Stimulated activated CD4-positive, alpha-beta T cell treated with anti-CD3 and anti-CD28 coated beads, Interleukin-4, amount 100 ng/mL, for 4 hours (primary cell): ENCODE data around the gene NCOR2.
A peak's percentile ranks its signal among the peaks of the same experiment; 100 is the strongest.

ENCODE experiments used
- DNase-seq, 2 experiments: peaks; one replicate each; pipeline ENCODE4 v3.0.0-alpha.2; 2020

NCOR2 gene

DNA sequence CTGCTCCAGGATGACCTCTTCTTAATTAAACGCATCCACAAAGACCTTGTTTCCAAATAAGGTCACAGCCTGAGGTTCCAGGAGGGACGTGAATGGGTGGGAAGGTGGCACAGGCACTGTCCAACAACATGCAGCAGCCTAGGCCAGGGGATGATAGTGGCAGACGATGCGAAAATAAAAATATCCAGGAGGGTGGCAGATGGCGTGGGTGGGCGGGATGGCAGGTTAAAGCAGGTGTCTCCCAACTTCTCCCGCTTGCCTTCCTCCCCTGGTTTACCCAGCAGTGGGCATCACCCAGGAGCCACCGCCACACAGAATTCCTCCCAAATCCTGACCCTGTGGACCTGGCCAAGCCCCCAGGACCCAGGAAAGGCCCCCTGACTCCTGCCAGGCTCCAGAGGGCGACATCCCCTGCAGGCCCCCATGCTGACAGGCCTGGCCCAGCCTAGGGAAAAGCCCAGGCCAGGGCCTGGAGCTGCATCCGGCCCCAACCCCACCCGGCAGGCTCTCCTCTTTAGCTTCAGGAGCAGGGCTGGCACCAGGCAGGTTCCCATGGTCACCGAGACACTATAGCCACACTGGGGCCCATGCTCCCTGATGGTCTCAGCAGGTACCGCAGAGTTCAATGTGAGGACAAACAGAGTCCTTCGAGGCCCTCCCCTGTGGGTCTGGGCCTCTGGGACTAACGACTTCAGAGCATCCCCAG lies 9.7 kb downstream of the NCOR2 start:
- no peak for DNase-seq

GRCh38 chr12:124556896-124557501 lies 10.4 kb downstream of the NCOR2 start:
- no peak for DNase-seq

DNA sequence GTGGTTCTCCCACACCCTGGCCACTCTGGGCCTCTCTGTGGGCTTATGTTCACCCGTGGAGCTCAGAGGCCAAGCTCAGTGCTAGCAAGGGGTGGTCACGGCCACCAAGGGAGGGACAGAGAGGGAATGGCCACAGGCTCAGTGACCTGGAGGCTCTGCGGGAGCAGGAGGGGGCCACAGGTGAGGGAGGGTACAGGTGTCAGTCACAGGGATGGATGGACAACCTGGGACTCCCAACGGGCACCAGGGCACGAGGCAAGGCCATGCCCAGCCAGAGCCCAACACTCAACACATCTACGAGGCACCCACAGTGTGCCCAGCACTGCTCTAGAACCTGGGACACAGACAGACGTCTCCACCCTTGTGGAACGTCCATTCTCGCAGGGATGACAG lies 11.3 kb downstream of the NCOR2 start:
- DNase-seq, result no peak

GRCh38 chr12:124555168-124556073 lies 12.0 kb downstream of the NCOR2 start:
- no peak for DNase-seq

DNA sequence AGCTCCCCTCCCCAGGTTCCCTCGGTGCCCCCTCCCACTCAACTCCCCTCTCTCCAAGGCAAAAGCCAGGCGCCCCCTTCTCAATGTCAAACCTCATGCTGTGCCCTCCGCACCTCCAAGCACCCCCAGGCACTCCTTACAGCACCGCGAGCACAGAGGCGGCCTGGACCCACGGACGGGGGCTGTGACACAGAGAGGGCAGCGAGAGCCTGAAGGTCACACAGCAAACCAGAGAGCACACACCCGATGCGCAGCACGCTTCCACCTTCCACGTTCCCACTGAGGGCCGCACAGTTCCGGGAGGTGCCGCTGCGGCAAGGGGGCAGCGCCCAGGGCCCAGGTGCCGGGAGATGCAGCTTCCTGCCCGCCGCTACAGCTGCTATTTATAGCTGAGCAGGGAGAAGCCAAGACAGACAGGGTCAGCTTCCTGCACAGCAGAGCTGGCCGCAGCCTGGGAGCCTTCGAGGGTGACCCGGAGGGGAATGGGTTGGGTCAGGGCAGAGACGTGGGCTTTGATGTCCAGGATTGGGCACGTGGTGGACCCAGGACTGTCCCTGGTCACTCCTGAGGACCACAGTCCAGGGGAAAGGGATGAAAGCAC lies 12.9 kb downstream of the NCOR2 start:
- DNase-seq, result no peak

GRCh38 chr12:124553862-124554428 lies 13.5 kb downstream of the NCOR2 start:
- DNase-seq, result no peak

GRCh38 chr12:124551268-124552144 lies 15.9 kb downstream of the NCOR2 start:
- no peak for DNase-seq

DNA sequence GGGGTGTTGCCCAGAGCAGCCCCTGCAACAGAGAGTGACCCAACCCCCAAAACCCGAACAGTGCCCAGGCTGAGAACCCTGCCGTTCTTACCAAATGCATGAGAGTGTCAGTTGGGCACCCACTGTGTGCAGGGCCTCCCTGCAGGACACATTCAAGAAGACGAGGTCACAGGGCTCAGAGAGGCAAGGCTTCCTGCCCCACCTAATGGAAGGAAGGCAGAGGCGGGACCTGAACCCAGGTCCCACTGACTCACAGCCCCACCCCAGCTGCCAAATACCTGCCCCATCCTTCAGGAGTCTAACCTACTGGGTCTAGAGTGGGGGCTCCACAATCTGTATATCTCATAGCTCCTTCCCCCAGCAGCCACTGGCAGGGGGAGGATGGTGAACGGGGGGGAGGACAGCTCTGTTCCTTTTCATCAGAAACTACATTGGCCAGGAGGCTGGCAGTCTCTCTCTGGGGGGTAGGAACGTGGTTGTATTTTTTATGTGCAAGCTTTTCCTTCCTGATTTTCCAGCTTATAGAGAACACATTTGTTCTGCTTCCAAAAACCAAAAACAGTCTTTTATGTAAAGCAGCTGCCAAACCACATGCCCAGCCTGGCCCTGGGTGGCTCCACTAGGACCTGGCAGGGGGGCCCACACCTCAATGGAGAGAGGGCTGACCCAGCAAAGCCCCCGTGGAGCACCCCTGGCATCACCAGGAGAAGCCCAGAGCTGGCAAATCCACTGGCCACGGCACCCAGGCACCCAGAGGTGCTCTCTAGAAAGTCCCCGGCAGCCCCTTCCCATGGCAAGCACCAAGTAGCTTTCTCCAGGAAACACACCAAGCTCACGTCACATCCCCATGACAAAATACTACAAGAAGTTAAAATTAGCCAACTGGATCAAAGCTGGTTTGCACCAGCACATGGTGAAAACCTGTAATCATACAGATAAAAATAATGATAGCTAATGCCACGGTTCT lies 17.0 kb downstream of the NCOR2 start:
- DNase-seq, result no peak

- no peak for DNase-seq
These were observed 17.8 kb downstream of the NCOR2 start for GRCh38 chr12:124549629-124550028.

DNA sequence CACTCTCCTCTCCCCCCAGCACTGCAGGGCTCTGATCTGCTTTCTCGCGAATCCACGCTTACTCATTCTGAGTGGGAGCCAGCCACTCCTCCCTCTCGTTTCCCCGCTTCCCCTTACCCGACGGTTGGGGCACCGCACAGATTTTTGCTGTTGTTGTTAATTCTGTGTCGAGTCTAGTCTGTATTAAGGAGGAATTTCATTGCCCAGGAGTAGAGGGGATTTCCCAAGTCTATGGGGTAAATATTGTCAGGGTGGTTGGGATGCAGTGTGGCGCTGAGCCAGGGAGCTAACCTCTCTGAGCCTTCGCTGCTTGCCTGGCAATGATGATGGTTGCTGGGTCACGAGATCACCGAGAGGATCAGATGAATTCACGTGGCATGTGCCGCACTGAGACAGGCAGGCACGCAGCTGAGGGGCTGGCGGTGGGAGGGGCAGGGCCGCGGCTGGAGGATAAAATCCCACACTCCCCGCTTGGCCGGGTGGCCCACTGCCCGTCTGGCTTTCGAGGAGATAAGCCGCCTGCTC lies 18.5 kb downstream of the NCOR2 start:
- DNase-seq, result peak; percentile 40 to 56

- DNase-seq, result no peak
These were observed 19.8 kb downstream of the NCOR2 start for GRCh38 chr12:124547626-124548025.

DNA sequence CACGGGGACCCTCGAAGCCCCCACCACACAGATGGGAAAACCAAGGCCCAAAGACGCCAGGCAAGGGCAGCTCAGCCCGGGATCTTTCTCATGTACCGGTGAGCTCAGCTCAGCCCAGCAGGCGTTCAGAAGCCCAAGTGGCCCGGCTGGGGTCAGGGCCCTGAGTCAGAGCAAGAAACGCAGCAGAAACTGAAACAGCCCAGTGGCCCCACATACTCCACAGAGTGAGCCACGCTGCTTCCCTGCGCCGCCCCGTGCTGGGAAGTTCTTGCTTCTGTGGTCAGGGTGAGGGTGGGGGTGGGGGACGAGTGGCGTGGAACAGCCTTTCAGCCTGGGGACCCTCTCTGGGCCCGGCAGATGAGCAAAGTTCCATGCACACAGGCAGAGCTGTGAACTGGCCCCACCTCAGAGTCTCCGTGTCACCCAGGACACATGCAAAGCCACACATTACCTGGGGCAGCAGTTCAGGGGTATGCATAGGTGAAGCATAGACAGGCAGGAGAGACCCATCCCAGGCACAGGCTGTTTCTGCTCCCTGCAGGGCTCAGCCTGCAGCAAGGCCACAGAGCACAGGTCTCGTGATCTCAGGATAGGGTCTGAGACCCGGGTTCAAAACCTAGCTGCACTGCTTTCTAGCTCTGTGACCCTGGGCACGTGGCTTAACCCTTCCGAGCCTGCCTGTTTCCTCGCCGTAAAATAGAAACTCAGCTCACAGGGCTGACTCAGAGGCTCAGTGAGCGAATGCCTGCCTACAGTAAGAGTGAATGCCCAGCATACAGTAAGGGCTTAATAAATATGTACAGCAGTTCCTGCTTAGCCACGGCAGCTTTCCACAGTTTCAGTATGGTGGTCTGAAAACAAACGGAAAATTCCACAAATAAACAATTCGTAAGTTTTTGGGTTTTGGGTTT lies 21.6 kb downstream of the NCOR2 start:
- peak; percentile 20 to 36 for DNase-seq

- no peak for DNase-seq
These were observed 22.4 kb downstream of the NCOR2 start for GRCh38 chr12:124544983-124545382.

DNA sequence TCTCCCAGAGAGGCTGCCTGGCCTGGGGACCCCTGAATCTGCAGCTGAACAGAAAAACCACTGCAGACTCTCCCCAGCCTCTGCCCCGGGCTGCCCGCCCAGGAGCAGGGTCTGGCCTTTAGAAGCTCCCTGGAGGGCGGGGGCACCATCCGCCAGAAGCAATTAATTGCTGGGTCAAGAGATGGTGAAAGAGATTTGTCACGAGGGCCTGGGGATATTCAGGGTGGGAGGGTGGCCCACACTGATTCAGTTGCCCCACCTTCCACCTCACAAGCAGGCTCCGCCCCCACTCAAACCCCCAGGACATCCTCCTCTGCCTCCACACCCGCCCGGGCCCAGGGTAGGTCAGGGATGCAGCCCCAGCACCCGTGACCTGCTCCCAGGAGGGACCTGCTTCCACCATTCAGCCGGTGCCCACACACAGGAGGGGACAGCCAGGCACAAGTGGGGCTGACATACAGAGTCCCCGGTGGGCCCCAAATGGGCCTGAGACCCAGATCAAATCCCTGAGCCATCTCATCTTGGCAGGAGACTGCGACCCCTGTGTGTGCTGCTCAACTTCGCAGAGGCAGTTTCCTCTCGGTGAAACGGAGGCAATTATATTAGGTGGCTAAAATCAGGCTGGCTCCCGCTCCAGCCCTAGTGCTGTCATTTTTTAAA lies 23.0 kb downstream of the NCOR2 start:
- DNase-seq, result no peak

DNA sequence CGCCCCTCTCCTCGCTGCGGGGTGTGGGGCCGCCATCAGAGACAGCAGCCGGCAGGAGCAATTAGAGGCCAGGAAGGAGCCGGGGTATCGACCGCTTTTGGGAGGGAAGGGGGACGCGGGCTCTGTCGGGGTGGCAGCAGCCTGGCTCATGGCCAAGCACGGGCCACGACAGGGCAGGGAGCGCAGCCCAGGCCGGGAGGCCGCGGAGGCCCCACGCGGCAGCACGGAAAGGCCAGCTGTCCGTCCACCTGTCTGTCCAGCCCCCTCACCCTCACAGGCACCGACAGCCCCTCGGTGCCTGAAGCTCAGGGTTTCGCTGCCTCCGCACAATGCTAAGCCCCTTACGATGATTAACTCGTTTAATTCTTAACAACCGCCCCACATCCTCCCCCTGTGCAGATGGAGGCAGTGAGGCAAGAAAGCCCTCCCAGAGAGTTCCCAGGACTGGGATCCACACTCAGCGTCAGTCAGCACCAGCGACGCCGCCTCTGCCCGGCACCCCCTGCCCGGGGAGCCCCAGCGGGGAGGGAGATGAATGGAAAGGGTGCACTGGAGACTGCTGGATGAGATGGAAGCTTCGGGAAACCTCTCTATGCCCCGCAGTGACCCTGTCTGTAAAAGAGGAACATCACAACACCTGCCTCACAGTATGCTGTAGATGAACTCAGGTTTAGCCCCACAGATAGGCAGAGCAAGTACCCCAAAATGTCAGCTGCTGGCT lies 23.7 kb downstream of the NCOR2 start:
- DNase-seq, result no peak

DNA sequence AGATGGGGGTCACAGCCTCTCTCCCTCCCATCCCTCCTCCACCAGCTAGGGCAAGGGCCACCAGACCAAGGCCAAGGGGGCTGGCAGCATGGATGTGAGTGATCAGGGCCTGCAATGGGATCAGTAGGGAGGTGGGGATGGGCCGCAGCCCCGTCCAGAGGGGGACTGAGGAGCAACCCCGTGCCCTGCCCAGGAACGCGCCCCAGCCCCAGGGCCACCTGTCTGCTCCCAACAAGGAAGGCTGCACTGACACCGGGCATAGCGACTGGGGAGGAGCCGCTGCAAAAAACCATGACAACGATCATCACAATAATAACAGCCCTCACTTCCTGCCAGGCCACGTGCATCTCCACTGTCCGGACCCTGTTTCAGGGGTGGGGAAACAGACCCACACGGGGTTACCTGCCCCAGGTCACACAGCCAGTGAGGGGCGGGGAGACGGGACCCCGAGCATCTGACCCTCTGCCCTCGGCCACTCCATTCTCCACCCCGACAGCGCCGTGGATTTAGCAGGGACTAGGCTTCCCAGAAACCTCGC lies 24.3 kb downstream of the NCOR2 start:
- no peak for DNase-seq

DNA sequence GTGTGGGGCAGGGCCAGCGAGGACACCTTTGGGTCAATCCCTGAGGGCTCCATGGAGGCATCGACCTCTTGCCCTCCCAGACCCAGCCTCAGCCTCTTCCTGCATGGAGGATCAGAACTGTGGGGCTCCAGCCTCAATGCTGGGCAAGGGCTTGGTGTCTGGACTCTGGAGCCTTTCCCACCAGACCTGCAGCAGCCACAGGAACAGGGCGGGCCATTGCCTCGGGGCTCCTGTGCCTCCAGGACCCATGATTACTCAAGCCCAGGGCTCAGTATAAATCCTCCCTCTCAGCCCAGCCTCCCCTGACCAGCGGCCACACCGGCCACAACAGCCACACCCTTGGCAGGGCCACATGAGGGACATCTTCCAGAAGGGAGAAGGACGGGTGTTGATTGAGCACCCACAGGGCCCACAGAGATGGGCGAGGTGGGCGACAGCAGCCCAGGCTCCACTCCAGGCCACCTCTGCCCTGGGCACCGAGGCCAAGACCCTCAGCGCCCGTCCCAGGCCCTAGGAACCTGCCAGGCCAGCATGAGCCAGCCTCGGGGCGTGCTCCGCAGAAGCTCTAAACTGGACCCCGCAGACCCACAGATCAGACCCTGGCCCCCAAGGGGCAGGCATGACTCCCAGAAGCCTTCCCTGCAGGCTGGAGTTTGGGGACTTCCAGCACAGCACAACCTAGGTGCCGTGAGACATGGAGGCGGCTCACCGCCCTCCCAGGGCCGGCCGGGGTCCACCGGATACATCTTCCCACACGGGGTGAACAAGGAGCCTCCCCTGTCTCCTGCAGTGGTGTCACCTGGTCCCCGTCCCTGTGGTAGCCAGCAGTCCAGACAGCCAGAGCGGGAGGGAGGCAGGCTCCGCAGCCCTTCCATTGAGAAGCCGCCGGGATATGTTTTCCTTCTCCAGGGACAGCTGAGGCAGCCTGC lies 25.1 kb downstream of the NCOR2 start:
- DNase-seq, result no peak
